GM19452 (cell line): ENCODE measurements around the gene SMPD3.
A peak's percentile ranks its signal among the peaks of the same experiment; 100 is the strongest.

Experiments
- ATAC-seq: cut with Tn5 transposase; IDR thresholded peaks from one replicate; pipeline ENCODE4 v1.9.1; 2021; ENCODE audit not compliant: unreplicated experiment

Gene SMPD3

GRCh38 chr16:68436581-68436980 lies 11.7 kb downstream of the SMPD3 start:
- ATAC-seq, result no peak

- ATAC-seq, result no peak
Observed at GRCh38 chr16:68434624-68435210, 13.6 kb downstream of the SMPD3 start.

- no peak for ATAC-seq
Observed at GRCh38 chr16:68433316-68433715, 15.0 kb downstream of the SMPD3 start.

GRCh38 chr16:68432701-68433100 lies 15.6 kb downstream of the SMPD3 start:
- no peak for ATAC-seq

GRCh38 chr16:68429076-68429854 lies 19.0 kb downstream of the SMPD3 start:
- ATAC-seq, result no peak

GRCh38 chr16:68427649-68428303 lies 20.5 kb downstream of the SMPD3 start:
- no peak for ATAC-seq

GRCh38 chr16:68426347-68426652 lies 22.0 kb downstream of the SMPD3 start:
- no peak for ATAC-seq

- ATAC-seq, result no peak
Observed at GRCh38 chr16:68425498-68426346, 22.6 kb downstream of the SMPD3 start.

- ATAC-seq, result no peak
Observed at GRCh38 chr16:68423771-68424170, 24.5 kb downstream of the SMPD3 start.

- ATAC-seq, result no peak
Observed at GRCh38 chr16:68422396-68422960, 25.8 kb downstream of the SMPD3 start.

GRCh38 chr16:68421076-68421475 lies 27.2 kb downstream of the SMPD3 start:
- ATAC-seq, result no peak

- no peak for ATAC-seq
Observed at GRCh38 chr16:68420366-68420942, 27.9 kb downstream of the SMPD3 start.

- peak; percentile 77 for ATAC-seq
Observed at GRCh38 chr16:68417711-68418301, 30.5 kb downstream of the SMPD3 start.

GRCh38 chr16:68416057-68417046 lies 32.0 kb downstream of the SMPD3 start:
- no peak for ATAC-seq

GRCh38 chr16:68414581-68414980 lies 33.7 kb downstream of the SMPD3 start:
- no peak for ATAC-seq

- no peak for ATAC-seq
Observed at GRCh38 chr16:68412061-68412460, 36.2 kb downstream of the SMPD3 start.

- ATAC-seq, result no peak
Observed at GRCh38 chr16:68411086-68411485, 37.2 kb downstream of the SMPD3 start.

GRCh38 chr16:68408967-68409366 lies 39.3 kb downstream of the SMPD3 start:
- no peak for ATAC-seq

GRCh38 chr16:68408428-68408827 lies 39.9 kb downstream of the SMPD3 start:
- ATAC-seq, result no peak
